GM06990 (cell line): ENCODE results near the gene TTC7B.

Experiments
- DNase-seq: peaks from one replicate; pipeline ENCODE4 v3.0.0-alpha.2; 2011; ENCODE audit not compliant: insufficient read length; ENCODE audit errors: extremely low read depth
- H3K27me3 ChIP-seq: replicated peaks from 2 replicates; pipeline ENCODE4 v1.6.0; 2011; ENCODE audit warnings: low read length; ENCODE audit not compliant: control insufficient read depth, insufficient read depth
- H3K36me3 ChIP-seq: 2 replicates; pipeline ENCODE4 v1.5.1; 2011; ENCODE audit warnings: low read length; ENCODE audit not compliant: control insufficient read depth, insufficient read depth
- H3K4me3 ChIP-seq: replicated peaks from 2 replicates; pipeline ENCODE4 v1.5.1; 2011; ENCODE audit warnings: low read depth, mild to moderate bottlenecking, control low read depth, low read length
- TF ChIP-seq, protein P1 (sequence below): IDR thresholded peaks from 2 replicates; pipeline ENCODE4 v1.5.1; 2011; ENCODE audit warnings: low read length, control low read depth, mild to moderate bottlenecking, inconsistent platforms; ENCODE audit not compliant: insufficient read depth, poor library complexity, severe bottlenecking

TTC7B gene

DNA sequence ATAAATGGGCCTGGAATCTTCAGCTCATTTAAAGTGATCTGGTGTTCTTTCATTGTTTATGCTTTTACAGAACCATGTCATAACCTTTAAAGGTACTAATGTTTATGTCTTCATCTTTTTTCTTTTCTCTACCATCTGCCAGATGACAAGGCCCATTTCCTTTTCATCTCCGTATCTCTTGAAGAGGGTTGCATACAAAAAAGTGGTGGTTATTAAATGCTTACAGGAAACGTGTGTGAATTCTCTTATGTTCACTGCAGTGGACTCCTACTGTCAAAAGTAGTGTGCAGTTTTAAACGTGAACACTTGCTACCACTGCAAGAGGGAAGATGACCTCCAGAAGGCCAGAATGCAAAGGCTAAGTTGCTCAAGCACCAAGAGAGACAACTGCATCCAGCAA is 91.4 kb downstream of the TTC7B start:
- no peaks in the 10 kb centered on the region for H3K36me3 ChIP-seq
- no peak for DNase-seq
- TF ChIP-seq, protein P1, sequence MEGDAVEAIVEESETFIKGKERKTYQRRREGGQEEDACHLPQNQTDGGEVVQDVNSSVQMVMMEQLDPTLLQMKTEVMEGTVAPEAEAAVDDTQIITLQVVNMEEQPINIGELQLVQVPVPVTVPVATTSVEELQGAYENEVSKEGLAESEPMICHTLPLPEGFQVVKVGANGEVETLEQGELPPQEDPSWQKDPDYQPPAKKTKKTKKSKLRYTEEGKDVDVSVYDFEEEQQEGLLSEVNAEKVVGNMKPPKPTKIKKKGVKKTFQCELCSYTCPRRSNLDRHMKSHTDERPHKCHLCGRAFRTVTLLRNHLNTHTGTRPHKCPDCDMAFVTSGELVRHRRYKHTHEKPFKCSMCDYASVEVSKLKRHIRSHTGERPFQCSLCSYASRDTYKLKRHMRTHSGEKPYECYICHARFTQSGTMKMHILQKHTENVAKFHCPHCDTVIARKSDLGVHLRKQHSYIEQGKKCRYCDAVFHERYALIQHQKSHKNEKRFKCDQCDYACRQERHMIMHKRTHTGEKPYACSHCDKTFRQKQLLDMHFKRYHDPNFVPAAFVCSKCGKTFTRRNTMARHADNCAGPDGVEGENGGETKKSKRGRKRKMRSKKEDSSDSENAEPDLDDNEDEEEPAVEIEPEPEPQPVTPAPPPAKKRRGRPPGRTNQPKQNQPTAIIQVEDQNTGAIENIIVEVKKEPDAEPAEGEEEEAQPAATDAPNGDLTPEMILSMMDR: no peak
- no peak overlapping the region for H3K4me3 ChIP-seq
- peaks cover 1% of the 10 kb centered on the region for H3K27me3 ChIP-seq

DNA sequence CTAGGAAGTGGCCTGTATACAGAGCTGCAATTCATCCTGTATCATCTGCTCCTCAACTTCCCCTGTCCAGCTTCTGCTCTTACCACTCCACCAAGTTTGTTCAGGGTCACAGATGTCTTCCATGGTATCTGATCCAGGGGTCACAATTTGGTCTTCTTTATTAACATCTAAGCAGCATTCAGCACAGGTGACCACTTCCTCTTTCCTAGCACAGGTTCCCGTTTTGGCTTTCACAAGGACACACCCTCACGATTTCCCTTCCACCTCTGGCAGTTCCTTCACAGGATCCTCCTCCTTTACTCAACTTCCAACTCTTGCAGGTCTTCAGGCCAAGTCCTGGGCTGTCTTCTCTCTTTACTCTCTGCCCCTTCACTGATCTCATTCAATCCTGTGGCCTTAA is 93.6 kb downstream of the TTC7B start:
- no peak for DNase-seq
- no peaks in the 10 kb centered on the region for H3K36me3 ChIP-seq
- no peak overlapping the region for H3K4me3 ChIP-seq
- peaks cover 1% of the 10 kb centered on the region for H3K27me3 ChIP-seq
- TF ChIP-seq, protein P1: no peak

GRCh38 chr14:90721619-90722305 is 94.5 kb downstream of the TTC7B start:
- H3K27me3 ChIP-seq: peaks cover 1% of the 10 kb centered on the region
- DNase-seq: no peak
- TF ChIP-seq, protein P1: no peak
- H3K36me3 ChIP-seq: no peaks in the 10 kb centered on the region
- no peak overlapping the region for H3K4me3 ChIP-seq

DNA sequence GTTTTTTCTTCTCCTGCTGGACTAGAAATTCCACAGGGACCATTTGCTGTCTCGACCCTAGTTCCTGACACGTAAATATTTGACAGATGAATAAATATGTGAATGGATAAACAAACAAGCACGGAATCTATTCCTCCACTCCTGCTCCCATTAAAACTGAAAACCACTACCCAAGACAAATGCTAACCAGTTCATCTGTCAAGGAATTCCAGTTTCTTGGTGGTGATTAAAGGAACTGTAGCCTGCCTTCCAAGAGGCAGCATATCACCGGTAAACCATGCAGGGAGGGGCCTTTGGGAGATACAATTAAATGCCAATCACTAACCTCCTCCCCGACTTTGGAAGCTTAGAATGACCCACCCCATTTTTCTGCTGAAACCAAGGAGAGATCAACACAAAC is 95.4 kb downstream of the TTC7B start:
- Histone ChIP-seq H3K27me3 (peaks cover 1% of the 10 kb centered on the region), H3K36me3 (no peaks in the 10 kb centered on the region), H3K4me3 (no peak overlapping the region)
- no peak for DNase-seq
- TF ChIP-seq, protein P1: no peak

DNA sequence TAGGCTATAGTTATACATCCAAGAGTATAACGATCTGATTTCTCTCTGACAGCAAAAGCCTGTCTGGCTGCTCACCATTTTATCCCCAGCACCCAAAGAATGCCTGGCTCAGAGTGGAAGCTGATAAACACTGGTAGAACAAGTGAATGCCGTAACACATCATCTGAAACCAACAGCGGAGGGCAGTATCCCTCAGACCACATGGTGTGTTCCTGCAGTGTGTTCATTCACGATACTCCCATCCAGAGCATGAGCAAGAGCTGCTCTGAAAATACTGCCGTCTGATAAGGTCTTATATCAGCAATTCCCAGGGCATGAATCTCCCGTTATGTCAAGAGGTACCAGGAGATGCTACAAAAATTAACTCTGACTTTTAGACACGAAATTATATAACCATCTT is 95.9 kb downstream of the TTC7B start:
- DNase-seq: no peak
- TF ChIP-seq, protein P1: no peak

DNA sequence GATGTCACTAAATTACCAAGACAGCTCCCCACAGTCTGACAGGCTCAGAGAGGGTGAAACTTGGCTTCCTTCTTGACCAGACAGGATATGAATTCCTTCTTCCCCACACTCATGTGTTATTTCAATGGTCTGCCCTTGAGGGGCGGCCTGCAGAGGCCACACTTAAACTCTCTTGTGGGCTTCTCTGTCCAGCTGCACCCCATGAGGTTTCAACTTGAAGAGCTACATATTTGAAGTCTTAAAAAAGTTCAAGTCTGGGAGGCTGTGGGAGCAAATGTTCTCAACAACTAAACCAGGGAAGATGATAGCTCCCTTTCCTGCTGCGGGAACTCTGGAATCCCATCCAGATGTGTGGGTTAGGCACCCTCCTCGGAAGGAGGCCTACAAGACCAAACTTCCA is 98.3 kb downstream of the TTC7B start:
- no peak for DNase-seq
- TF ChIP-seq, protein P1: no peak
- no peak overlapping the region for H3K4me3 ChIP-seq
- no peaks in the 10 kb centered on the region for H3K36me3 ChIP-seq
- peaks cover 1% of the 10 kb centered on the region for H3K27me3 ChIP-seq

More for the DNA sequence above, 95.9 kb downstream of the TTC7B start:
- Histone ChIP-seq H3K36me3 (no peaks in the 10 kb centered on the region), H3K4me3 (no peak overlapping the region), H3K27me3 (peaks cover 1% of the 10 kb centered on the region)
